GM19240 (cell line): ENCODE data around the gene SAP30BP.
"Not testable (repeated sequence)": the region's sequence is repeated elsewhere in the genome, so short reads cannot be mapped to it uniquely, and the experiment has no call there.

Source experiments
- DNase-seq: peaks from one replicate; pipeline ENCODE4 v3.0.0; 2011; ENCODE audit warnings: low spot score; ENCODE audit not compliant: insufficient read length

Gene SAP30BP

GRCh38 chr17:75633486-75634375 is 33.4 kb upstream of the SAP30BP start:
- DNase-seq: peak; percentile 74

- no peak for DNase-seq
Measured at GRCh38 chr17:75634376-75634740, 32.8 kb upstream of the SAP30BP start.

- no peak for DNase-seq
Measured at GRCh38 chr17:75634754-75635609, 32.2 kb upstream of the SAP30BP start.

- DNase-seq: no peak
Measured at GRCh38 chr17:75635610-75636202, 31.4 kb upstream of the SAP30BP start.

GRCh38 chr17:75636381-75637142 is 30.6 kb upstream of the SAP30BP start:
- no peak for DNase-seq

GRCh38 chr17:75637143-75637538 is 30.0 kb upstream of the SAP30BP start:
- DNase-seq: no peak

- no peak for DNase-seq
Measured at GRCh38 chr17:75637551-75637950, 29.6 kb upstream of the SAP30BP start.

- not testable (repeated sequence) for DNase-seq
Measured at GRCh38 chr17:75638039-75638438, 29.1 kb upstream of the SAP30BP start.

- no peak for DNase-seq
Measured at GRCh38 chr17:75638893-75639292, 28.2 kb upstream of the SAP30BP start.

- no peak for DNase-seq
Measured at GRCh38 chr17:75639327-75639726, 27.8 kb upstream of the SAP30BP start.

- no peak for DNase-seq
Measured at GRCh38 chr17:75639771-75640555, 27.2 kb upstream of the SAP30BP start.

GRCh38 chr17:75640556-75641119 is 26.5 kb upstream of the SAP30BP start:
- no peak for DNase-seq

- no peak for DNase-seq
Measured at GRCh38 chr17:75641343-75641742, 25.8 kb upstream of the SAP30BP start.

- DNase-seq: no peak
Measured at GRCh38 chr17:75642182-75642783, 24.9 kb upstream of the SAP30BP start.

- no peak for DNase-seq
Measured at GRCh38 chr17:75642784-75643642, 24.1 kb upstream of the SAP30BP start.

GRCh38 chr17:75643643-75644017 is 23.5 kb upstream of the SAP30BP start:
- no peak for DNase-seq

GRCh38 chr17:75645501-75645888 is 21.6 kb upstream of the SAP30BP start:
- DNase-seq: no peak

- DNase-seq: peak; percentile 71
Measured at GRCh38 chr17:75645889-75646637, 21.1 kb upstream of the SAP30BP start.
